H1 (cell line): ENCODE measurements around the gene MICA. TPM values are rescaled to one million over a fixed set of nuclear protein-coding genes. Genes with fewer than 3 reads are reported as not detected.

Source experiments
- CTCF ChIA-PET: fragments of 300-600 bp; sonication (Branson Sonifier 250); formaldehyde crosslinking; loops from one replicate; lab custom pipeline; 2021; ENCODE audit not compliant: partially characterized antibody; lab: Charles Lee
- POLR2A ChIA-PET: fragments of 300-600 bp; sonication (Branson Sonifier 250); formaldehyde crosslinking; loops from one replicate; lab custom pipeline; 2021; ENCODE audit warnings: inconsistent platforms; ENCODE audit not compliant: partially characterized antibody; lab: Charles Lee
- DNase-seq, 2 experiments: peaks; one replicate each; pipeline versions ENCODE4 v3.0.0 to v3.0.0-alpha.2; 2010 to 2022; ENCODE audit warnings: low spot score in 2 of 2, low read depth in 1 of 2, mixed read lengths in 1 of 2
- FAIRE-seq: peaks from 2 replicates; lab custom pipeline; 2011; peaks lifted over from hg19 to GRCh38; lab: Jason Lieb, UNC
- H2AFZ ChIP-seq: 2 replicates; pipeline ENCODE4 v1.8.1; 2012; ENCODE audit warnings: low read length, inconsistent platforms
- H2AK5ac ChIP-seq: 2 replicates; pipeline ENCODE4 v1.6.1; 2013; ENCODE audit warnings: low read depth, low read length
- H2BK120ac ChIP-seq: replicated peaks from 2 replicates; pipeline ENCODE3; 2013; ENCODE audit warnings: low read depth, low read length, inconsistent platforms
- H2BK12ac ChIP-seq: 2 replicates; pipeline ENCODE4 v1.6.1; 2013; ENCODE audit warnings: low read depth, low read length
- H2BK15ac ChIP-seq: 2 replicates; pipeline ENCODE4 v1.6.1; 2013; ENCODE audit warnings: low read length
- H2BK20ac ChIP-seq: 2 replicates; pipeline ENCODE4 v1.6.1; 2013; ENCODE audit warnings: low read length
- H2BK5ac ChIP-seq: 2 replicates; pipeline ENCODE4 v1.6.1; 2013; ENCODE audit warnings: low read depth, low read length
- H3K14ac ChIP-seq: 2 replicates; pipeline ENCODE4 v1.6.1; 2013; ENCODE audit warnings: inconsistent platforms; ENCODE audit not compliant: insufficient read length
- H3K18ac ChIP-seq: 2 replicates; pipeline ENCODE4 v1.6.1; 2013; ENCODE audit warnings: low read length; ENCODE audit errors: extremely low read depth
- H3K23ac ChIP-seq: 2 replicates; pipeline ENCODE4 v1.6.1; 2013; ENCODE audit warnings: inconsistent platforms; ENCODE audit not compliant: insufficient read length
- H3K23me2 ChIP-seq: 2 replicates; pipeline ENCODE4 v1.6.1; 2013; ENCODE audit warnings: low read depth, low read length
- H3K27ac ChIP-seq: 2 replicates; pipeline ENCODE4 v1.6.1; 2011; ENCODE audit warnings: low read depth, low read length, inconsistent platforms
- H3K27me3 ChIP-seq, 4 experiments: replicated peaks in 1 of 4; 1 replicate in 1 of 4; 2 replicates in 3 of 4; pipeline versions ENCODE4 v1.6.1 to v1.8.1; 2011 to 2013; ENCODE audit warnings: low read length in 3 of 4, mild to moderate bottlenecking in 3 of 4, inconsistent platforms in 2 of 4, mixed read lengths in 2 of 4, moderate library complexity in 1 of 4; ENCODE audit not compliant: control insufficient read depth in 3 of 4, insufficient read depth in 3 of 4; ENCODE audit errors: extremely low read depth in 1 of 4
- H3K36me3 ChIP-seq, 4 experiments: 2 replicates each; pipeline versions ENCODE4 v1.6.1 to v1.8.1; 2011 to 2013; ENCODE audit warnings: mild to moderate bottlenecking in 4 of 4, low read length in 3 of 4, moderate library complexity in 2 of 4, control low read depth in 1 of 4, inconsistent platforms in 1 of 4; ENCODE audit not compliant: insufficient read depth in 4 of 4, control insufficient read depth in 2 of 4
- H3K4ac ChIP-seq: replicated peaks from 2 replicates; pipeline ENCODE3; 2013; ENCODE audit warnings: low read length, low read depth, mixed read lengths, inconsistent platforms; ENCODE audit not compliant: insufficient read length
- H3K4me1 ChIP-seq, 4 experiments: replicated peaks in 1 of 4; 1 replicate in 1 of 4; 2 replicates in 3 of 4; pipeline versions ENCODE4 v1.6.1 to v1.8.1; 2011 to 2013; ENCODE audit warnings: low read length in 3 of 4, inconsistent platforms in 2 of 4, mixed read lengths in 1 of 4; ENCODE audit not compliant: insufficient read depth in 4 of 4, control insufficient read depth in 3 of 4
- H3K4me2 ChIP-seq, 2 experiments: 2 replicates each; pipeline versions ENCODE4 v1.6.1 to v1.8.1; 2011 to 2013; ENCODE audit warnings: low read depth in 2 of 2, low read length in 2 of 2, control low read depth in 1 of 2, inconsistent platforms in 1 of 2, mild to moderate bottlenecking in 1 of 2; ENCODE audit not compliant: insufficient read depth in 1 of 2
- H3K4me3 ChIP-seq, 4 experiments: fragments of 200-600, 300-600 bp in 1 of 4; sonication (generic), shearing (Covaris generic), sonication (Bioruptor Twin) in 1 of 4; 2 replicates each; pipeline versions ENCODE4 v1.5.1 to v1.8.1; 2011 to 2016; ENCODE audit warnings: low read length in 4 of 4, low read depth in 3 of 4, control low read depth in 2 of 4, inconsistent platforms in 2 of 4, mild to moderate bottlenecking in 2 of 4, mixed read lengths in 1 of 4, moderate library complexity in 1 of 4; ENCODE audit not compliant: insufficient read depth in 2 of 4; ENCODE audit errors: extremely low read depth in 1 of 4
- H3K56ac ChIP-seq: replicated peaks from 2 replicates; pipeline ENCODE3; 2013; ENCODE audit warnings: low read depth, mild to moderate bottlenecking, mixed read lengths, low read length, inconsistent platforms; ENCODE audit not compliant: insufficient read length
- H3K79me1 ChIP-seq: 2 replicates; pipeline ENCODE4 v1.6.1; 2013; ENCODE audit warnings: low read depth, low read length, control low read depth
- H3K79me2 ChIP-seq, 2 experiments: 2 replicates each; pipeline versions ENCODE4 v1.6.1 to v1.8.1; 2012 to 2013; ENCODE audit warnings: low read length in 2 of 2, mild to moderate bottlenecking in 2 of 2, inconsistent platforms in 1 of 2; ENCODE audit not compliant: insufficient read depth in 2 of 2, control insufficient read depth in 1 of 2
- H3K9ac ChIP-seq, 4 experiments: replicated peaks in 1 of 4; 1 replicate in 1 of 4; 2 replicates in 3 of 4; pipeline versions ENCODE4 v1.6.1 to v1.8.1; 2011 to 2013; ENCODE audit warnings: low read depth in 3 of 4, low read length in 3 of 4, control low read depth in 2 of 4, mild to moderate bottlenecking in 2 of 4, moderate library complexity in 2 of 4, inconsistent platforms in 1 of 4; ENCODE audit errors: extremely low read depth in 1 of 4
- H3K9me3 ChIP-seq, 2 experiments: 2 replicates each; pipeline versions ENCODE4 v1.6.1 to v1.8.1; 2012 to 2013; ENCODE audit warnings: mild to moderate bottlenecking in 2 of 2, moderate library complexity in 2 of 2, control low read depth in 1 of 2, inconsistent platforms in 1 of 2, low read depth in 1 of 2, low read length in 1 of 2, mixed read lengths in 1 of 2; ENCODE audit not compliant: insufficient read depth in 2 of 2
- H4K20me1 ChIP-seq, 2 experiments: replicated peaks in 1 of 2; 2 replicates each; pipeline versions ENCODE3 to v1.8.1; 2011 to 2013; ENCODE audit warnings: inconsistent platforms in 2 of 2, low read length in 2 of 2, mild to moderate bottlenecking in 1 of 2; ENCODE audit not compliant: insufficient read depth in 2 of 2, control insufficient read depth in 1 of 2
- H4K5ac ChIP-seq: 2 replicates; pipeline ENCODE4 v1.6.1; 2013; ENCODE audit warnings: low read length, low read depth, mixed read lengths, inconsistent platforms; ENCODE audit not compliant: insufficient read length
- H4K8ac ChIP-seq: 2 replicates; pipeline ENCODE4 v1.8.0; 2013; ENCODE audit warnings: mild to moderate bottlenecking, moderate library complexity, low read length, inconsistent platforms; ENCODE audit not compliant: insufficient read depth; ENCODE audit errors: extremely low read depth
- H4K91ac ChIP-seq: replicated peaks from 2 replicates; pipeline ENCODE3; 2013; ENCODE audit warnings: low read length, mixed read lengths, inconsistent platforms; ENCODE audit not compliant: insufficient read length
- ATF3 ChIP-seq: IDR thresholded peaks from 2 replicates; pipeline ENCODE4 v1.6.1; 2011; ENCODE audit warnings: low read depth, mild to moderate bottlenecking, low read length; ENCODE audit not compliant: insufficient read depth
- CTBP2 ChIP-seq: IDR thresholded peaks from 2 replicates; pipeline ENCODE4 v1.7.0; 2011; ENCODE audit warnings: borderline replicate concordance, mild to moderate bottlenecking, moderate library complexity, mixed read lengths, low read length; ENCODE audit not compliant: insufficient read depth, insufficient read length
- CTCF ChIP-seq, 3 experiments: IDR thresholded peaks; 1 replicate in 2 of 3; 2 replicates in 1 of 3; pipeline versions ENCODE4 v1.5.1 to v1.6.1; 2011; ENCODE audit warnings: low read length in 3 of 3, mild to moderate bottlenecking in 3 of 3, inconsistent platforms in 2 of 3, low read depth in 1 of 3, moderate library complexity in 1 of 3; ENCODE audit not compliant: insufficient read depth in 1 of 3; ENCODE audit errors: control extremely low read depth in 1 of 3
- KDM4A ChIP-seq: IDR thresholded peaks from one replicate; pipeline ENCODE4 v1.7.1; 2012; ENCODE audit warnings: low read depth, mild to moderate bottlenecking, moderate library complexity, low read length, inconsistent platforms; ENCODE audit not compliant: severe bottlenecking
- KDM5A ChIP-seq: fragments of 200-600 bp; IDR thresholded peaks from 2 replicates; pipeline ENCODE4 v1.7.1; 2012; ENCODE audit warnings: mild to moderate bottlenecking, low read length, inconsistent platforms, mixed read lengths
- MAFK ChIP-seq: IDR thresholded peaks from 2 replicates; pipeline ENCODE4 v1.6.1; 2012; ENCODE audit warnings: low read depth, mild to moderate bottlenecking, improper control_type of control experiment, low read length
- POLR2AphosphoS5 ChIP-seq: IDR thresholded peaks from 2 replicates; pipeline ENCODE4 v1.6.1; 2011; ENCODE audit warnings: low read depth, low read length
- RNF2 ChIP-seq: fragments of 200-900, 300-1000 bp; sonication (generic); IDR thresholded peaks from 2 replicates; pipeline ENCODE4 v1.7.1; 2016; ENCODE audit warnings: borderline replicate concordance, low read depth, mild to moderate bottlenecking, antibody characterized with exemption, low read length; ENCODE audit not compliant: poor library complexity, severe bottlenecking; ENCODE audit errors: missing control alignments
- SIN3A ChIP-seq, 2 experiments: IDR thresholded peaks in 1 of 2; conservative IDR thresholded peaks in 1 of 2; 2 replicates each; pipeline ENCODE4 v1.6.1; 2011 to 2012; ENCODE audit warnings: low read length in 2 of 2, improper control_type of control experiment in 1 of 2, low read depth in 1 of 2, mild to moderate bottlenecking in 1 of 2
- SRF ChIP-seq: IDR thresholded peaks from 2 replicates; pipeline ENCODE4 v1.6.1; 2011; ENCODE audit warnings: mild to moderate bottlenecking, low read depth, low read length, moderate library complexity
- TAF1 ChIP-seq: IDR thresholded peaks from 2 replicates; pipeline ENCODE4 v1.6.1; 2011; ENCODE audit warnings: mild to moderate bottlenecking, low read depth, low read length
- polyA plus RNA-seq, 7 experiments: library from polyadenylated mRNA; depleted of rRNA in 3 of 7; stranded (reverse) in 5 of 7; unstranded in 2 of 7; fragments of >200 nt in 5 of 7; fragments of 200-250 nt in 2 of 7; gene quantifications; 1 replicate in 5 of 7; 2 replicates in 1 of 7; 4 replicates in 1 of 7; pipeline versions ENCODE4 v1.2.1 to v1.2.3, GENCODE V29; 2011 to 2013; ENCODE audit warnings: missing spikeins in 2 of 7, mixed read lengths in 2 of 7
- total RNA-seq: library from RNA; stranded (reverse); fragmentation: NEBNext Ultra II Directional; extraction: Animal tissue kit (Norgen Biotek cat#: 25700); gene quantifications from 2 replicates; pipeline ENCODE4 v1.2.1, GENCODE V29; 2021

MICA gene
- total and polyA plus RNA-seq, 2 of the 8 experiments (the other 6 are each of a cell fraction or from before 2014, with no cell fraction given), result 12.5 to 16.3 TPM

- Histone ChIP-seq H4K20me1 (no peaks in the 10 kb centered on the region), H3K36me3 (no peaks in the 10 kb centered on the region), H3K79me1 (no peaks in the 10 kb centered on the region), H3K4ac (no peak overlapping the region), H2BK12ac (no peak overlapping the region), H3K27me3 (peaks cover 0 to 3% (median 0%) of the 10 kb centered on the region in 4 experiments; a peak in 3 of 7 replicates), H3K18ac (no peak overlapping the region), H2BK5ac (no peak overlapping the region), H3K23ac (no peak overlapping the region), H2BK120ac (no peak overlapping the region), H3K14ac (no peak overlapping the region), H2AFZ (no peak overlapping the region), H3K79me2 (no peaks in the 10 kb centered on the region), H3K56ac (no peak overlapping the region), H3K4me2 (no peak overlapping the region), H3K4me3 (no peak overlapping the region), H4K8ac (no peak overlapping the region), H2BK20ac (no peak overlapping the region), H3K23me2 (no peaks in the 10 kb centered on the region), H2AK5ac (no peak overlapping the region), H3K4me1 (no peaks in the 10 kb centered on the region; a peak in 1 of 7 replicates), H3K9me3 (no peaks in the 10 kb centered on the region), H3K27ac (no peak overlapping the region), H4K5ac (no peak overlapping the region), H3K9ac (no peak overlapping the region), H2BK15ac (no peak overlapping the region), H4K91ac (no peak overlapping the region)
- ChIA-PET POLR2A (no interaction called here), CTCF (interaction anchor here (0.7 to 7.8 kb wide), 3 partner anchors 14 to 512 kb away, joined by 3 to 103 read pairs (median 3); no protein-coding TSS in a partner anchor)
- FAIRE-seq (no peak), DNase-seq (no peak)
- TF ChIP-seq KDM5A (no peak), KDM4A (no peak), CTCF (IDR thresholded peaks at IDR 0.05; ENCODE audit: control extremely low read depth in 1 of 3, insufficient read depth in 1 of 3, low read depth in 1 of 3, low read length in 3 of 3) (no peak), TAF1 (no peak), ATF3 (no peak), RNF2 (no peak), CTBP2 (no peak), POLR2AphosphoS5 (no peak), MAFK (no peak), SRF (no peak), SIN3A (conservative IDR thresholded peaks at IDR 0.05 in 1 of 2, IDR thresholded peaks at IDR 0.05 in 1 of 2; ENCODE audit: low read depth in 1 of 2, low read length in 2 of 2) (no peak)
Measured at GRCh38 chr6:31363811-31364210, 39.6 kb upstream of the MICA start.
